Uterus (tissue), 2 donors: ENCODE results near the gene PDP2.

ENCODE experiments used
- CTCF ChIP-seq, 4 experiments: fragments of 200-600 bp in 2 of 4; fragments of 450-650 bp in 2 of 4; sonication (generic) in 2 of 4; IDR thresholded peaks; one replicate each; pipeline ENCODE4 v1.5.1; 2016 to 2019; ENCODE audit warnings: antibody characterized with exemption in 4 of 4, mild to moderate bottlenecking in 2 of 4, moderate library complexity in 1 of 4
- POLR2A ChIP-seq, 2 donors: fragments of 450-650 bp; IDR thresholded peaks; one replicate each; pipeline ENCODE4 v1.6.1; 2016; ENCODE audit warnings: antibody characterized with exemption in 2 of 2, mild to moderate bottlenecking in 1 of 2, moderate library complexity in 1 of 2

- TF ChIP-seq POLR2A (IDR thresholded peaks at IDR 0.05) (no peak), CTCF (IDR thresholded peaks at IDR 0.05) (no peak)
Measured at GRCh38 chr16:66926961-66927436, 46.7 kb downstream of the PDP2 start.
